GM12875 (cell line): ENCODE data around the gene HSPA1L.
"Not testable (repeated sequence)": the region's sequence is repeated elsewhere in the genome, so short reads cannot be mapped to it uniquely, and the experiment has no call there.

ENCODE experiments used
- H3K4me3 ChIP-seq: one replicate; pipeline ENCODE4 v1.5.1; 2011; ENCODE audit warnings: low read depth, low read length, control low read depth
- TF ChIP-seq, protein P1 (sequence below): IDR thresholded peaks from 2 replicates; pipeline ENCODE4 v1.5.1; 2011; ENCODE audit warnings: low read depth, mild to moderate bottlenecking, control low read depth, inconsistent platforms, low read length, moderate library complexity, borderline replicate concordance; ENCODE audit not compliant: insufficient read depth

HSPA1L gene

DNA sequence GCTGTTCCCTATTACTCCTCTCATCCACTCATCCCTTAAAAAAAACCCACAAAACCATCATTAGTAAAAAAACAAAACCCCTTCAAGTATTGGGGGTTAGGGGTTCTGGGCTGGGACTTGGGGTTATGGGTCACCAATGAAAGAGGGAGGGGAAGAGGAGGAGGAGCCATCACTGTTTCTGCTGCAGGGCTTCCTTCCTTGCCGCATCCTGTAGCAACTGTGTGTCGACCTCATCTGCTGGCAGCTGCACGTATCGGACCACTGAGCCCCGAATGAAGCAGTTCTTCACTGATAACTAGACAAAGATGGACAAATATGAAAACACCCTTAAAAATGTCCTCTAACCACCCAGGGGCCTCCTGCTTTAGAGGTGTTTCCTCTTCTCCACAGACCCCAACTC lies 17.5 kb downstream of the HSPA1L start:
- TF ChIP-seq, protein P1, sequence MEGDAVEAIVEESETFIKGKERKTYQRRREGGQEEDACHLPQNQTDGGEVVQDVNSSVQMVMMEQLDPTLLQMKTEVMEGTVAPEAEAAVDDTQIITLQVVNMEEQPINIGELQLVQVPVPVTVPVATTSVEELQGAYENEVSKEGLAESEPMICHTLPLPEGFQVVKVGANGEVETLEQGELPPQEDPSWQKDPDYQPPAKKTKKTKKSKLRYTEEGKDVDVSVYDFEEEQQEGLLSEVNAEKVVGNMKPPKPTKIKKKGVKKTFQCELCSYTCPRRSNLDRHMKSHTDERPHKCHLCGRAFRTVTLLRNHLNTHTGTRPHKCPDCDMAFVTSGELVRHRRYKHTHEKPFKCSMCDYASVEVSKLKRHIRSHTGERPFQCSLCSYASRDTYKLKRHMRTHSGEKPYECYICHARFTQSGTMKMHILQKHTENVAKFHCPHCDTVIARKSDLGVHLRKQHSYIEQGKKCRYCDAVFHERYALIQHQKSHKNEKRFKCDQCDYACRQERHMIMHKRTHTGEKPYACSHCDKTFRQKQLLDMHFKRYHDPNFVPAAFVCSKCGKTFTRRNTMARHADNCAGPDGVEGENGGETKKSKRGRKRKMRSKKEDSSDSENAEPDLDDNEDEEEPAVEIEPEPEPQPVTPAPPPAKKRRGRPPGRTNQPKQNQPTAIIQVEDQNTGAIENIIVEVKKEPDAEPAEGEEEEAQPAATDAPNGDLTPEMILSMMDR: no peak
- H3K4me3 ChIP-seq: no peak overlapping the region

DNA sequence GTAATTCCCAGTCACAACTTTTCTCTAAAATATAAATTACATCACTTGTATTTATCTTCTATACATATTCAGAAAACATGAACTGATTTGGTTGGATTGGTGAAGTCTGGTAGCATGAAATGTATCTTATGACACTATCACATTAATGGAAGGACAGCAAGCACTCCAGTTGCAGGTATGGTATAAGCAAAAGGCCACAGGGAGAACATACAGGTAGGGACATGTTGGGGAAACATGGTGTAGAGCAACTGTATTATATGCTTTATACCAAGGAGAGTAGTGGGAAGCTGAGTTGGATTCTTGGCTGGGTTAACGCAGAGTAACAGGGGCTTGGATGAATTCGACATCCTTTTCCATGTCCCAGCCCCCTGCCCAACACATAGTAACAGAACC lies 18.1 kb downstream of the HSPA1L start:
- TF ChIP-seq, protein P1: no peak
- H3K4me3 ChIP-seq: no peak overlapping the region

DNA sequence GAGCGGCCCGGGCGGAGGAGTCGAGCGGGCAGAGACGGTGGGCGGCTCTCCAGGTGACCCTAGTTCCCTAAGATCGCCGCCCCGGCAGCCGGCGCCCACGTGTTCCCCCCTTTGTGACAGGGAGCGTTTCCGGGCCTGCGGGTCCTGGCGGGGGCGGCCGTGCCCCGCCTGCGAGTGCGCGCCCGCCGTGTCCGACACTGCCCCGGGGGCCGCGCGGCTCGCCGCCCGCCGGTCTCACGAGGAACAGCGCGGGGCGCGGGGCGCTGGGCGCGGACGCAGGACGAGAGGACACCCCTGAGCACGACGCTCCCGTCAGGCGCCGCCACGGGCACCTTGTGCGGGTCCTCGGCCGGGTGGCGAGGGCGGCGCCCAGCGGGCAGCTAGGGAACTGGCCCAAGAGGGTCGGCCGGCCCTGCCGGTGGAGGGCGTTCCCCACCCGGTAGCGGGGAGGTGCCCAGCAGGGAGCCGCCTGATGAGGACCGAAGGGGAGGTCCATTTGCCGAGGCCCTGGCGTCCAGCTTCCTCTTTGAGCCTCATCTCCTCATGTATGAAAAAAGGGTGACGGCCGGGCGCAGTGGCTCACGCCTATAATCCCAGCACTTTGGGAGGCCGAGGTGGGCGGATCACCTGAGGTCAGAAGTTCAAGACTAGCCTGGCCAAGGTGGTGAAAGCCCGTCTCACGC lies 19.3 kb downstream of the HSPA1L start, which contains the start of gene VARS1:
Gene VARS1 (minus strand): TSS at position 137 of the 683 bp plus-strand sequence. CDS start 535 bp downstream, outside the sequence.
- TF ChIP-seq, protein P1: peak; percentile 91
- peak within 1 kb of the TSS; percentile 91 for H3K4me3 ChIP-seq

DNA sequence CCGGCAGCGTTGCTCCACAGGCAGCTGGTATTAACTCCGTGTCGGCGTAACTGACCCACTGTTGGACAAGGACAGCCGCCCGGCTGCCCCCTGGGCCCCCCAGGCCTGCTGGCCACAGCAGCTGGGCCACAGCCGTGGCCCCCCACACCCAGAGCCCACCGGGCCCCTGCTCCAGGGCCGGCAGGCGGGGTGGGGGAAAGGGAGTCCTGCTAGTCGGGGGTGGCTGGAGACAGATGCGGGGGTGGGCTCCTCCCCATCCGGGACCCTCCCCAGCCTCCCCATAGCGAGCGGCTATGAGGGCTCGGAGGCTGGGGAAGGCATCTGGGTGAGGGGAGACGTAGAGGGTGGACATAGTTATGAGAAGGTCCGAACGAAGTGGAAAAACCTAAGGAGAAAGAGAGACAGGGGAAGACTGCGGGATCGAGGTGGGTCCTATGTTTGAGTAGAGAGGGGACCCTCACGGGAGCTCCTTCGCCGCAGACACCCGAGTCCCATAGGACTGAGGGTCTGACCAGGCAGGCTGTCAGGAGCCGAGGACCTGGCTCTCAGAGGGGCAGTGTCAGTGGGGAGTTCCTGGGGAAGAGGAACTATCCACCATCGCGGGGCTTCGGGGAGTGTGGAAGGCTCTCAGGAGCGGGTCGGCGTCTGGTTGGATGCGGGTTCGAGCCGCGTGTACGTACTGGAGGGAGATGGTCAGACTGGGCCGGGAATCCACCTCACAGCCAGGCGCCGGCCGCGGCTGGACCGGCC lies 20.0 kb downstream of the HSPA1L start:
- H3K4me3 ChIP-seq: peak overlapping the region; percentile 91
- TF ChIP-seq, protein P1: no peak

DNA sequence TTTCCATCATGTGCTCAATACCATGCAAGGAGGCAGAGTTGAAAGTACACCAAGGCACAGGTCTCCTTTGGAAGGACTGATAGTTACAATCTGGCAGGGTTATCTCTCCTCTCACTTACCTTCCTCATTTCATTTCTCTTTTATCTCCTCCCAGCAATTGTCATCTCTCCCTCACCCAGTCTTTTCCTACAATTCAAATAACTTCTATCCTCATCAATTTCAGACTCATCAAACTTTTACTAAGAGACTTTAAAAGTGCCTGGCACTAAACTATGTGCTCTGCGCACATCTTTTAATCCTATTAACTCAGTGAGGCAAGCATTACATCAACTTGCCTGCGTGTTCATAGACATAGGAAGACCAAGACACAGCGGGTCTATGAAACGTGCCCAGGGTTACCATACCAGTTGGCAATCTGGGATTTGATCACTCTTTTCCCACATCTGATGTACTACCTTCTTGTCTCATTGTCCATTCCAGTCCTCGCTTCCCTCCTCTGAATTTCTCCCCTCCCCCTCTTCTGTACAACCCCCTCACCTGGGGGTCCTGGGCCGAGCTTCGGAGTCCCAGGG lies 20.7 kb downstream of the HSPA1L start:
- H3K4me3 ChIP-seq: peak overlapping the region; percentile 91
- TF ChIP-seq, protein P1: no peak

DNA sequence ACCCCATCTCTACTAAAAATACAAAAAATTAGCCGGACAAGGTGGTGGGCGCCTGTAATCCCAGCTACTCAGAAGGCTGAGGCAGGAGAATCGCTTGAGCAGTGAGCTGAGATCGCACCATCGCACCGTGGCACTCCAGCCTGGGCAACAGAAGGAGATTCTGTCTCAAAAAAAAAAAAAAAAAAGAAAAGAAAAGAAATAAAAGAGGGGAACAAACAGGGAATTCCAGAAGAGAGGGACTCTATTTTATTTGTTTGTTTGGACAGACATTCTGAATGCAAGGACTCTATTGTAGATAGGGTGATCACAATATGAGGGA lies 21.2 kb downstream of the HSPA1L start:
- not testable (repeated sequence) for H3K4me3 ChIP-seq

DNA sequence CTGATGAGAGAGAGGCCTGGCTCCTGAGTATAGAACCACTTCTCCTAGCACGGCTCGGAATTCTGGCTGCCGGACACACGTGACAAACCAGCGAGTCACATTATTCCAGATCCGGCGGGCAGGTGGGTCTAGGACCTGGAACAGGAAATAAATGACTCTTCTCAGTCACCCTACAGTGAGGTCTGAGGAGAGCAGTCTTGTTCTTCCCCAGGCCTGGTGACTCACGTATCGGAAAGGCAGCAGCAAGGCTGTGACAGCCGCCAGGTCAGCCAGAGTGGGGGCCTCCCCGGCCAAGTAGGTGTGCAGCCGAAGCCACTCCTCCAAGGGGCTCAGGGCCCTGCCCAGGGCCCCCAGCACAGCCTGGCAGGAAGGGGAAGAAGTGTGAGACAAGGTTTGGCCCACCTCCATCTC lies 22.3 kb downstream of the HSPA1L start:
- no peak overlapping the region for H3K4me3 ChIP-seq
- TF ChIP-seq, protein P1: no peak
